SK-N-SH (cell line): Measurements from ENCODE around the gene RPL5.

ENCODE experiments used
- FOXJ3 ChIP-seq: sonication (generic); formaldehyde crosslinking; IDR thresholded peaks from 2 replicates; pipeline ENCODE4 v1.5.1; 2020; ENCODE audit warnings: mild to moderate bottlenecking, missing genetic modification reagents
- GABPA ChIP-seq: IDR thresholded peaks from 2 replicates; pipeline ENCODE4 v1.4.0; 2012; ENCODE audit warnings: low read depth, mild to moderate bottlenecking
- JUND ChIP-seq: IDR thresholded peaks from 2 replicates; pipeline ENCODE4 v1.4.0; 2012
- RAD21 ChIP-seq: IDR thresholded peaks from 2 replicates; pipeline ENCODE4 v1.6.1; 2012; ENCODE audit warnings: mild to moderate bottlenecking, low read length
- SIN3A ChIP-seq: IDR thresholded peaks from 2 replicates; pipeline ENCODE4 v1.6.1; 2012; ENCODE audit warnings: low read depth, mild to moderate bottlenecking, low read length, moderate library complexity, borderline replicate concordance
- TEAD4 ChIP-seq: IDR thresholded peaks from 2 replicates; pipeline ENCODE4 v1.4.0; 2012; ENCODE audit warnings: mild to moderate bottlenecking, borderline replicate concordance; ENCODE audit not compliant: insufficient read depth
- TF ChIP-seq, protein P1 (sequence below): fragments of 200-600 bp; sonication (generic); IDR thresholded peaks from 2 replicates; pipeline ENCODE4 v1.6.1; 2017; ENCODE audit warnings: antibody characterized with exemption, mild to moderate bottlenecking, moderate library complexity
- TF ChIP-seq, protein P2 (sequence below): fragments of 150-350 bp; IDR thresholded peaks from 2 replicates; pipeline ENCODE4 v1.6.1; 2017; ENCODE audit warnings: antibody characterized with exemption, low read length, low read depth, borderline replicate concordance
- TF ChIP-seq, protein P3 (sequence below): IDR thresholded peaks from 2 replicates; pipeline ENCODE4 v1.6.1; 2012; ENCODE audit warnings: mild to moderate bottlenecking, low read depth, low read length, moderate library complexity

DNA sequence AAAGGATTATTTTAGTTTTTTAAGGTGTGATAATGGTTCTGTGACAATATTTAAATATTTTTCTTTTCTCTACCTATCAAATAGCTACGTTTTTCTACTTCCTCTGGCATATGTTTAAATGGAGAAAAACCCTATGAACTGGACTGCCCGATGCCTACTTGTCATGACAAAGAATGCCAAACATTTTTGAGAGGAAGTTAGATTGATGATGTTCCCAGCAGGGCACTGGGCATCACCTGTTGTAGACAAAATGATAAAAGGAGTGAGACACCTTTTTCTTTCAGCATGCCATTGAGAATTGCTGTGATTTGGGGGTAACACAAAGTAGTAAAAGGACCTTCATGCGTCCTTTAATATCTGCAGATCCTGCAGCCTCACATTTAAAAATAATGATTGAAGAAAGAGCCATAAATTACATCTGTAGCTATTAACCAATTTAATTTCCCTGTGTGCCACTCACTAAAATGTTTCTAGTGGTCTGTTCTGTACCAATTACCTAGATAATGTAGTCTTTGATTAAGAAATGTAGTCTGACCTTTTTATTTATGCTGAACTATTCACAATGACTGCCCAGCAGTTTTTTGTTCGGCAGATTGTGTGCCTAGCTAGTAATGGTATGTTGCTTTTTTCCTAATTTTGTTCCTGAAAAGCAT lies 47.6 kb downstream of the RPL5 start:
- TF ChIP-seq, protein P1, sequence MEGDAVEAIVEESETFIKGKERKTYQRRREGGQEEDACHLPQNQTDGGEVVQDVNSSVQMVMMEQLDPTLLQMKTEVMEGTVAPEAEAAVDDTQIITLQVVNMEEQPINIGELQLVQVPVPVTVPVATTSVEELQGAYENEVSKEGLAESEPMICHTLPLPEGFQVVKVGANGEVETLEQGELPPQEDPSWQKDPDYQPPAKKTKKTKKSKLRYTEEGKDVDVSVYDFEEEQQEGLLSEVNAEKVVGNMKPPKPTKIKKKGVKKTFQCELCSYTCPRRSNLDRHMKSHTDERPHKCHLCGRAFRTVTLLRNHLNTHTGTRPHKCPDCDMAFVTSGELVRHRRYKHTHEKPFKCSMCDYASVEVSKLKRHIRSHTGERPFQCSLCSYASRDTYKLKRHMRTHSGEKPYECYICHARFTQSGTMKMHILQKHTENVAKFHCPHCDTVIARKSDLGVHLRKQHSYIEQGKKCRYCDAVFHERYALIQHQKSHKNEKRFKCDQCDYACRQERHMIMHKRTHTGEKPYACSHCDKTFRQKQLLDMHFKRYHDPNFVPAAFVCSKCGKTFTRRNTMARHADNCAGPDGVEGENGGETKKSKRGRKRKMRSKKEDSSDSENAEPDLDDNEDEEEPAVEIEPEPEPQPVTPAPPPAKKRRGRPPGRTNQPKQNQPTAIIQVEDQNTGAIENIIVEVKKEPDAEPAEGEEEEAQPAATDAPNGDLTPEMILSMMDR, result no peak
- no peak for TF ChIP-seq JUND
- no peak for TF ChIP-seq RAD21
- no peak for TF ChIP-seq TEAD4
- TF ChIP-seq, protein P2, sequence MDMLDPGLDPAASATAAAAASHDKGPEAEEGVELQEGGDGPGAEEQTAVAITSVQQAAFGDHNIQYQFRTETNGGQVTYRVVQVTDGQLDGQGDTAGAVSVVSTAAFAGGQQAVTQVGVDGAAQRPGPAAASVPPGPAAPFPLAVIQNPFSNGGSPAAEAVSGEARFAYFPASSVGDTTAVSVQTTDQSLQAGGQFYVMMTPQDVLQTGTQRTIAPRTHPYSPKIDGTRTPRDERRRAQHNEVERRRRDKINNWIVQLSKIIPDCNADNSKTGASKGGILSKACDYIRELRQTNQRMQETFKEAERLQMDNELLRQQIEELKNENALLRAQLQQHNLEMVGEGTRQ, result no peak
- no peak for TF ChIP-seq SIN3A
- no peak for TF ChIP-seq GABPA
- TF ChIP-seq, protein P3, sequence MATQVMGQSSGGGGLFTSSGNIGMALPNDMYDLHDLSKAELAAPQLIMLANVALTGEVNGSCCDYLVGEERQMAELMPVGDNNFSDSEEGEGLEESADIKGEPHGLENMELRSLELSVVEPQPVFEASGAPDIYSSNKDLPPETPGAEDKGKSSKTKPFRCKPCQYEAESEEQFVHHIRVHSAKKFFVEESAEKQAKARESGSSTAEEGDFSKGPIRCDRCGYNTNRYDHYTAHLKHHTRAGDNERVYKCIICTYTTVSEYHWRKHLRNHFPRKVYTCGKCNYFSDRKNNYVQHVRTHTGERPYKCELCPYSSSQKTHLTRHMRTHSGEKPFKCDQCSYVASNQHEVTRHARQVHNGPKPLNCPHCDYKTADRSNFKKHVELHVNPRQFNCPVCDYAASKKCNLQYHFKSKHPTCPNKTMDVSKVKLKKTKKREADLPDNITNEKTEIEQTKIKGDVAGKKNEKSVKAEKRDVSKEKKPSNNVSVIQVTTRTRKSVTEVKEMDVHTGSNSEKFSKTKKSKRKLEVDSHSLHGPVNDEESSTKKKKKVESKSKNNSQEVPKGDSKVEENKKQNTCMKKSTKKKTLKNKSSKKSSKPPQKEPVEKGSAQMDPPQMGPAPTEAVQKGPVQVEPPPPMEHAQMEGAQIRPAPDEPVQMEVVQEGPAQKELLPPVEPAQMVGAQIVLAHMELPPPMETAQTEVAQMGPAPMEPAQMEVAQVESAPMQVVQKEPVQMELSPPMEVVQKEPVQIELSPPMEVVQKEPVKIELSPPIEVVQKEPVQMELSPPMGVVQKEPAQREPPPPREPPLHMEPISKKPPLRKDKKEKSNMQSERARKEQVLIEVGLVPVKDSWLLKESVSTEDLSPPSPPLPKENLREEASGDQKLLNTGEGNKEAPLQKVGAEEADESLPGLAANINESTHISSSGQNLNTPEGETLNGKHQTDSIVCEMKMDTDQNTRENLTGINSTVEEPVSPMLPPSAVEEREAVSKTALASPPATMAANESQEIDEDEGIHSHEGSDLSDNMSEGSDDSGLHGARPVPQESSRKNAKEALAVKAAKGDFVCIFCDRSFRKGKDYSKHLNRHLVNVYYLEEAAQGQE, result no peak
- no peak for TF ChIP-seq FOXJ3 (CRISPR knock-in tag)
